GM12878 (cell line): ENCODE results near the gene DMD.

Source experiments
- HDGF ChIP-seq: fragments of 450-650 bp; IDR thresholded peaks from 2 replicates; pipeline ENCODE4 v1.6.1; 2016; ENCODE audit warnings: antibody characterized with exemption
- JUNB ChIP-seq: IDR thresholded peaks from 2 replicates; pipeline ENCODE4 v1.6.1; 2016; ENCODE audit warnings: antibody characterized with exemption, mild to moderate bottlenecking
- POLR2AphosphoS5 ChIP-seq: IDR thresholded peaks from 2 replicates; pipeline ENCODE4 v1.6.1; 2011; ENCODE audit warnings: mild to moderate bottlenecking, low read length, inconsistent platforms
- RAD21 ChIP-seq: IDR thresholded peaks from 2 replicates; pipeline ENCODE4 v1.6.1; 2011; ENCODE audit warnings: mild to moderate bottlenecking, low read depth, low read length, moderate library complexity; ENCODE audit not compliant: insufficient read depth
- RFX5 ChIP-seq: IDR thresholded peaks from 2 replicates; pipeline ENCODE4 v1.6.1; 2011; ENCODE audit warnings: low read depth, low read length, improper control_type of control experiment
- TAF1 ChIP-seq: IDR thresholded peaks from 2 replicates; pipeline ENCODE4 v1.6.1; 2011; ENCODE audit warnings: mild to moderate bottlenecking, low read depth, low read length, borderline replicate concordance
- TBL1XR1 ChIP-seq: IDR thresholded peaks from 2 replicates; pipeline ENCODE4 v1.6.1; 2012; ENCODE audit warnings: low read depth, low read length, improper control_type of control experiment
- YY1 ChIP-seq: IDR thresholded peaks from 2 replicates; pipeline ENCODE4 v1.6.1; 2011; ENCODE audit warnings: low read depth, mild to moderate bottlenecking, low read length
- TF ChIP-seq, protein P1 (sequence below): IDR thresholded peaks from 2 replicates; pipeline ENCODE4 v1.6.1; 2011; ENCODE audit warnings: low read depth, low read length, improper control_type of control experiment, borderline replicate concordance

DNA sequence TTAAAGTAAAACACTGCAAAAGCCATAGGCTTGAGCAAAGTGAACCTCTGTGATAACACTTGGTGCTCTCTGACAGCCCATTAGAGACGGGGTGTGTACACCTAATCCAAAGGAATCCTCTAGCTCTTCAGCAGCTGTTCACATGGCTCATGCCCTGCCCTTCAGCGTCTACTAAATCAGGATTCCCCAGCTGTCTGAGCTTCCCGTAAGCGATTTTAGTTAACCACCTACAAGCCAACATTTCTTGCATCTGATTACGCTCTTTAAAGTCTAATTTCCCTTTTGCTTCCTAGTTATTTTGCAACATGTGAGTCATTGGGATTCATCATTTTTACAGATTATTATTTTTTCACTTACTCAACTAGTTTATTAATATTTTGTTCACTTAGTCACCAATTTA lies 6.5 kb downstream of the DMD start:
- TF ChIP-seq POLR2AphosphoS5 (no peak), RAD21 (no peak), JUNB (no peak), RFX5 (no peak), HDGF (no peak), TAF1 (no peak), YY1 (no peak), TBL1XR1 (no peak)
- TF ChIP-seq, protein P1, sequence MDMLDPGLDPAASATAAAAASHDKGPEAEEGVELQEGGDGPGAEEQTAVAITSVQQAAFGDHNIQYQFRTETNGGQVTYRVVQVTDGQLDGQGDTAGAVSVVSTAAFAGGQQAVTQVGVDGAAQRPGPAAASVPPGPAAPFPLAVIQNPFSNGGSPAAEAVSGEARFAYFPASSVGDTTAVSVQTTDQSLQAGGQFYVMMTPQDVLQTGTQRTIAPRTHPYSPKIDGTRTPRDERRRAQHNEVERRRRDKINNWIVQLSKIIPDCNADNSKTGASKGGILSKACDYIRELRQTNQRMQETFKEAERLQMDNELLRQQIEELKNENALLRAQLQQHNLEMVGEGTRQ: no peak
